Mucosa of rectum (tissue), 2 donors: ENCODE measurements around the gene MTNR1A.
"Not testable (repeated sequence)": the region's sequence is repeated elsewhere in the genome, so short reads cannot be mapped to it uniquely, and the experiment has no call there.

Experiments
- H3K27ac ChIP-seq, 2 donors: one replicate each; pipeline ENCODE4 v1.7.0; 2013; ENCODE audit warnings: inconsistent platforms in 2 of 2, low read depth in 2 of 2, low read length in 2 of 2
- H3K27me3 ChIP-seq, 2 donors: one replicate each; pipeline ENCODE4 v1.7.0; 2013; ENCODE audit warnings: low read length in 2 of 2; ENCODE audit not compliant: control insufficient read depth in 2 of 2, insufficient read depth in 2 of 2
- H3K36me3 ChIP-seq, 2 donors: one replicate each; pipeline ENCODE4 v1.7.0; 2013; ENCODE audit warnings: low read length in 2 of 2; ENCODE audit not compliant: control insufficient read depth in 2 of 2, insufficient read depth in 2 of 2
- H3K4me1 ChIP-seq, 2 donors: one replicate each; pipeline ENCODE4 v1.7.0; 2013; ENCODE audit warnings: low read length in 2 of 2, mild to moderate bottlenecking in 1 of 2; ENCODE audit not compliant: control insufficient read depth in 2 of 2, insufficient read depth in 2 of 2
- H3K4me3 ChIP-seq, 2 donors: one replicate each; pipeline ENCODE4 v1.7.0; 2013; ENCODE audit warnings: low read length in 2 of 2
- H3K9ac ChIP-seq, 2 donors: one replicate each; pipeline ENCODE4 v1.7.0; 2013; ENCODE audit warnings: low read length in 2 of 2, low read depth in 1 of 2, mild to moderate bottlenecking in 1 of 2
- H3K9me3 ChIP-seq, 2 donors: one replicate each; pipeline ENCODE4 v1.7.0; 2013; ENCODE audit warnings: low read length in 2 of 2; ENCODE audit not compliant: control insufficient read depth in 2 of 2
- donor health status: healthy.
- donor health status: Normal muscosa, but diverticular disease.

MTNR1A gene

GRCh38 chr4:186541801-186542200 is 13.6 kb downstream of the MTNR1A start:
- H3K27me3 ChIP-seq, result no peaks in the 10 kb centered on the region
- no peaks in the 10 kb centered on the region for H3K36me3 ChIP-seq
- no peak overlapping the region for H3K9ac ChIP-seq
- H3K9me3 ChIP-seq, result no peaks in the 10 kb centered on the region
- H3K4me3 ChIP-seq, result no peak overlapping the region
- H3K27ac ChIP-seq, result no peak overlapping the region
- peaks cover 0 to 6% of the 10 kb centered on the region in 2 donors for H3K4me1 ChIP-seq

GRCh38 chr4:186537843-186538521 is 17.4 kb downstream of the MTNR1A start:
- H3K27ac ChIP-seq, result peak overlapping the region in 1 of 2 donors; percentile 69
- H3K27me3 ChIP-seq, result no peaks in the 10 kb centered on the region
- peak overlapping the region; percentile 41 to 72 for H3K4me3 ChIP-seq
- H3K36me3 ChIP-seq, result no peaks in the 10 kb centered on the region
- H3K4me1 ChIP-seq, result peaks cover 0 to 9% of the 10 kb centered on the region in 2 donors
- H3K9ac ChIP-seq, result peak overlapping the region in 1 of 2 donors; percentile 36
- no peaks in the 10 kb centered on the region for H3K9me3 ChIP-seq

GRCh38 chr4:186536285-186536684 is 19.1 kb downstream of the MTNR1A start:
- no peak overlapping the region for H3K27ac ChIP-seq
- H3K4me3 ChIP-seq, result no peak overlapping the region
- no peaks in the 10 kb centered on the region for H3K9me3 ChIP-seq
- peaks cover 0 to 9% of the 10 kb centered on the region in 2 donors for H3K4me1 ChIP-seq
- no peak overlapping the region for H3K9ac ChIP-seq
- H3K27me3 ChIP-seq, result no peaks in the 10 kb centered on the region
- H3K36me3 ChIP-seq, result no peaks in the 10 kb centered on the region

GRCh38 chr4:186534056-186534455 is 21.3 kb downstream of the MTNR1A start:
- no peaks in the 10 kb centered on the region for H3K9me3 ChIP-seq
- H3K36me3 ChIP-seq, result no peaks in the 10 kb centered on the region
- H3K27ac ChIP-seq, result no peak overlapping the region
- no peak overlapping the region for H3K9ac ChIP-seq
- H3K27me3 ChIP-seq, result no peaks in the 10 kb centered on the region
- H3K4me3 ChIP-seq, result no peak overlapping the region
- peaks cover 0 to 9% of the 10 kb centered on the region in 2 donors for H3K4me1 ChIP-seq

- H3K27me3 ChIP-seq, H3K36me3 ChIP-seq, H3K9ac ChIP-seq, H3K4me1 ChIP-seq, H3K4me3 ChIP-seq, H3K9me3 ChIP-seq, H3K27ac ChIP-seq: not testable (repeated sequence)
Measured at GRCh38 chr4:186523927-186524326, 31.4 kb downstream of the MTNR1A start.

GRCh38 chr4:186516287-186516686 is 39.1 kb downstream of the MTNR1A start:
- Histone ChIP-seq H3K4me3 (no peak overlapping the region), H3K27me3 (no peaks in the 10 kb centered on the region), H3K4me1 (no peaks in the 10 kb centered on the region), H3K36me3 (no peaks in the 10 kb centered on the region), H3K9ac (no peak overlapping the region), H3K27ac (no peak overlapping the region), H3K9me3 (no peaks in the 10 kb centered on the region)

- no peak overlapping the region for H3K9ac ChIP-seq
- H3K9me3 ChIP-seq, result no peaks in the 10 kb centered on the region
- H3K27me3 ChIP-seq, result no peaks in the 10 kb centered on the region
- H3K4me1 ChIP-seq, result no peaks in the 10 kb centered on the region
- H3K27ac ChIP-seq, result no peak overlapping the region
- H3K36me3 ChIP-seq, result no peaks in the 10 kb centered on the region
- H3K4me3 ChIP-seq, result no peak overlapping the region
Measured at GRCh38 chr4:186514271-186514950, 41.0 kb downstream of the MTNR1A start.

- not testable (repeated sequence) for H3K27ac ChIP-seq, H3K4me1 ChIP-seq, H3K4me3 ChIP-seq, H3K9me3 ChIP-seq, H3K27me3 ChIP-seq, H3K9ac ChIP-seq, H3K36me3 ChIP-seq
Measured at GRCh38 chr4:186504771-186505170, 50.6 kb downstream of the MTNR1A start.

DNA sequence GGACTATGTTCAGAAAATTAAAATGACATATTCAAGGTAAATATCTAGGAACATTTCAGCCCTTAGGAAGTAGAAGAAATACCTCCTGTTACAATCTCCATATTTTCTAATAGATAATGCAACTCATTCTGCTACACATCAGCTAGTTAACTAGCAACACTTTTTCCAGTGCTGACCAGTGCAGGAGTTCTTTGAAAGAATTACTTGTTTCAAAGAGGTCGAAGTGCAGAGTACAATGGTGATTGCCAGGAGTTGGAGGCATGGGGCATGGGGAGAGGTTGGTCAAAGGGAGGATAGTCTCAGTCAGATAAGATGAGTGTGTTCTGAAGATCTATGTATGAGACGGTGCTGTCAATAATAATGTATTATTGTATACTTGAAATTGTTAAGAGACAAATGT is 53.1 kb downstream of the MTNR1A start:
- Histone ChIP-seq H3K9ac (no peak overlapping the region), H3K27ac (no peak overlapping the region), H3K27me3 (no peaks in the 10 kb centered on the region)

GRCh38 chr4:186501554-186501953 is 53.8 kb downstream of the MTNR1A start:
- no peaks in the 10 kb centered on the region for H3K36me3 ChIP-seq
- no peaks in the 10 kb centered on the region for H3K9me3 ChIP-seq
- no peak overlapping the region for H3K9ac ChIP-seq
- H3K27me3 ChIP-seq, result no peaks in the 10 kb centered on the region
- no peaks in the 10 kb centered on the region for H3K4me1 ChIP-seq
- no peak overlapping the region for H3K4me3 ChIP-seq
- H3K27ac ChIP-seq, result no peak overlapping the region

More for the DNA sequence above, 53.1 kb downstream of the MTNR1A start:
- Histone ChIP-seq H3K4me3 (no peak overlapping the region), H3K36me3 (no peaks in the 10 kb centered on the region), H3K9me3 (no peaks in the 10 kb centered on the region), H3K4me1 (no peaks in the 10 kb centered on the region)
